T-cell (primary cell): Measurements from ENCODE around the gene NCF2. TPM values are rescaled to one million over a fixed set of nuclear protein-coding genes. Genes with fewer than 3 reads are reported as not detected.

Experiments used
- ATAC-seq, 4 experiments: fragments of 200-7000 bp in 3 of 4; fragments of 150-1000 bp in 1 of 4; cut with Tn5 transposase; replicated peaks in 1 of 4; 1 replicate in 3 of 4; 2 replicates in 1 of 4; pipeline ENCODE4 v1.10.0; 2021; ENCODE audit warnings: moderate library complexity in 3 of 4, mild to moderate bottlenecking in 2 of 4, moderate number of reproducible peaks in 1 of 4
- CTCF ChIA-PET, 2 donors: fragments of 300-600 bp; sonication (Branson Sonifier 250); formaldehyde crosslinking; loops; one replicate each; lab custom pipeline; 2022; ENCODE audit warnings: antibody characterized with exemption in 2 of 2; lab: Charles Lee
- POLR2A ChIA-PET, 2 donors: fragments of 300-600 bp; sonication (Branson Sonifier 250); formaldehyde crosslinking; loops; one replicate each; lab custom pipeline; 2022; ENCODE audit warnings: antibody characterized with exemption in 2 of 2; lab: Charles Lee
- DNase-seq, 35 experiments: peaks; one replicate each; pipeline versions ENCODE4 v3.0.0 to v3.0.0-alpha.2; 2013 to 2023
- H3K27ac ChIP-seq: one replicate; pipeline ENCODE4 v1.5.1; 2013; ENCODE audit warnings: low read length
- H3K27me3 ChIP-seq, 2 experiments: replicated peaks in 1 of 2; 1 replicate in 1 of 2; 2 replicates in 1 of 2; pipeline versions ENCODE4 v1.6.1 to v1.7.0; 2013; ENCODE audit warnings: low read length in 1 of 2, mixed read lengths in 1 of 2; ENCODE audit not compliant: control insufficient read depth in 2 of 2, insufficient read depth in 2 of 2; ENCODE audit errors: extremely low read depth in 1 of 2
- H3K36me3 ChIP-seq, 2 donors: 1 replicate in 1 of 2; 2 replicates in 1 of 2; pipeline versions ENCODE4 v1.6.1 to v1.7.0; 2013; ENCODE audit warnings: low read length in 1 of 2; ENCODE audit not compliant: control insufficient read depth in 2 of 2, insufficient read depth in 1 of 2; ENCODE audit errors: extremely low read depth in 1 of 2
- H3K4me1 ChIP-seq, 2 experiments: 1 replicate in 1 of 2; 2 replicates in 1 of 2; pipeline versions ENCODE4 v1.6.1 to v1.7.0; 2013; ENCODE audit warnings: low read length in 2 of 2, mixed read lengths in 1 of 2; ENCODE audit not compliant: insufficient read depth in 2 of 2, control insufficient read depth in 1 of 2; ENCODE audit errors: extremely low read depth in 1 of 2
- H3K4me3 ChIP-seq, 2 donors: 1 replicate in 1 of 2; 2 replicates in 1 of 2; pipeline versions ENCODE4 v1.5.1 to v1.7.0; 2013; ENCODE audit warnings: mild to moderate bottlenecking in 2 of 2, low read length in 1 of 2, moderate library complexity in 1 of 2; ENCODE audit not compliant: control insufficient read depth in 1 of 2; ENCODE audit errors: extremely low read depth in 1 of 2
- H3K9me3 ChIP-seq: 2 replicates; pipeline ENCODE4 v1.7.0; 2013
- H3K27ac Mint-ChIP-seq, 2 donors: one replicate each; pipeline ENCODE4 v1.8.0; 2020 to 2021; ENCODE audit warnings: mild to moderate bottlenecking in 2 of 2, mixed read lengths in 2 of 2
- H3K27me3 Mint-ChIP-seq, 2 donors: one replicate each; pipeline ENCODE4 v1.8.0; 2021 to 2022; ENCODE audit warnings: mixed read lengths in 2 of 2
- H3K36me3 Mint-ChIP-seq: one replicate; pipeline ENCODE4 v1.8.0; 2021; ENCODE audit warnings: mixed read lengths
- H3K4me1 Mint-ChIP-seq, 3 donors: one replicate each; pipeline ENCODE4 v1.8.0; 2020 to 2022; ENCODE audit warnings: mixed read lengths in 3 of 3, mild to moderate bottlenecking in 1 of 3
- H3K4me3 Mint-ChIP-seq, 3 donors: one replicate each; pipeline ENCODE4 v1.8.0; 2020 to 2022; ENCODE audit warnings: mild to moderate bottlenecking in 3 of 3, mixed read lengths in 3 of 3, moderate library complexity in 3 of 3
- H3K9me3 Mint-ChIP-seq, 3 donors: one replicate each; pipeline ENCODE4 v1.8.0; 2020 to 2022; ENCODE audit warnings: mixed read lengths in 3 of 3
- WGBS: methylation state at CpG from one replicate; pipeline ENCODE4 v1.1.5; 2013; ENCODE audit warnings: missing lambda C conversion rate; ENCODE audit not compliant: insufficient coverage; 5-methylcytosine and 5-hydroxymethylcytosine counted together
- total RNA-seq, 35 experiments: library from RNA in 6 of 35; stranded (reverse) in 6 of 35; fragments of 120-200 nt in 1 of 35; gene quantifications; one replicate each; pipeline versions ENCODE4 v1.2.1 to v1.2.4 and lab custom pipeline; 2013 to 2026

NCF2 gene
- total RNA-seq, 5 donors from 2014 or later (not counting 1 experiment from before 2014, with no cell fraction given), result 2.9 to 8.7 (median 4.0) TPM

- ChIA-PET POLR2A (no interaction called here), CTCF (interaction anchor here in 1 of 2 donors (0.6 to 0.7 kb wide), 2 partner anchors 210 to 595 kb away, joined by 3 read pairs; no protein-coding TSS in a partner anchor)
- ATAC-seq (no peak), DNase-seq (no peak)
- H3K4me3 Mint-ChIP-seq, result no peak overlapping the region
- Histone ChIP-seq H3K4me3 (no peak overlapping the region), H3K27ac (no peak overlapping the region), H3K9me3 (no peaks in the 10 kb centered on the region), H3K4me1 (peaks cover 5 to 15% of the 10 kb centered on the region in 2 experiments), H3K36me3 (no peaks in the 10 kb centered on the region), H3K27me3 (peaks cover 0 to 5% of the 10 kb centered on the region in 2 experiments)
- no peaks in the 10 kb centered on the region for H3K27me3 Mint-ChIP-seq
- no peaks in the 10 kb centered on the region for H3K9me3 Mint-ChIP-seq
- no peak overlapping the region for H3K27ac Mint-ChIP-seq
- no peaks in the 10 kb centered on the region for H3K36me3 Mint-ChIP-seq
- peaks cover 20 to 34% (median 32%) of the 10 kb centered on the region in 3 donors for H3K4me1 Mint-ChIP-seq
- WGBS, result 100% methylated on average over 1 of the region's 1 CpG
Observed at GRCh38 chr1:183586455-183586854, 3.8 kb downstream of the NCF2 start.

- DNase-seq (no peak), ATAC-seq (no peak)
- Histone ChIP-seq H3K27ac (no peak overlapping the region), H3K4me3 (no peak overlapping the region), H3K9me3 (no peaks in the 10 kb centered on the region), H3K27me3 (peaks cover 0 to 9% of the 10 kb centered on the region in 2 experiments), H3K4me1 (peaks cover 7 to 14% of the 10 kb centered on the region in 2 experiments), H3K36me3 (no peaks in the 10 kb centered on the region)
- H3K4me1 Mint-ChIP-seq, result peaks cover 20 to 31% (median 30%) of the 10 kb centered on the region in 3 donors
- ChIA-PET POLR2A (no interaction called here), CTCF (interaction anchor here in 1 of 2 donors (0.6 kb wide), 1 partner anchor 15 kb away, joined by 4 read pairs; no protein-coding TSS in a partner anchor)
- H3K36me3 Mint-ChIP-seq, result no peaks in the 10 kb centered on the region
- no peak overlapping the region for H3K4me3 Mint-ChIP-seq
- H3K27ac Mint-ChIP-seq, result no peak overlapping the region
- no peaks in the 10 kb centered on the region for H3K27me3 Mint-ChIP-seq
- 72% methylated on average over 5 of the region's 6 CpGs for WGBS
- H3K9me3 Mint-ChIP-seq, result no peaks in the 10 kb centered on the region
Observed at GRCh38 chr1:183585038-183585437, 5.2 kb downstream of the NCF2 start.

- Mint-ChIP-seq H3K36me3 (no peaks in the 10 kb centered on the region), H3K9me3 (no peaks in the 10 kb centered on the region), H3K4me1 (peaks cover 15 to 26% (median 25%) of the 10 kb centered on the region in 3 donors), H3K27ac (no peak overlapping the region), H3K27me3 (no peaks in the 10 kb centered on the region), H3K4me3 (no peak overlapping the region)
- no CpG with 5 or more reads among the region's 5 CpGs for WGBS
- Histone ChIP-seq H3K4me1 (peaks cover 6 to 14% of the 10 kb centered on the region in 2 experiments), H3K4me3 (no peak overlapping the region), H3K9me3 (no peaks in the 10 kb centered on the region), H3K27me3 (peaks cover 0 to 9% of the 10 kb centered on the region in 2 experiments), H3K27ac (no peak overlapping the region), H3K36me3 (no peaks in the 10 kb centered on the region)
- ChIA-PET CTCF (no interaction called here), POLR2A (no interaction called here)
- no peak for ATAC-seq
- DNase-seq, result no peak
Observed at GRCh38 chr1:183584147-183584546, 6.1 kb downstream of the NCF2 start.

GRCh38 chr1:183583466-183583865 is 6.8 kb downstream of the NCF2 start:
- no peaks in the 10 kb centered on the region for H3K9me3 ChIP-seq
- Mint-ChIP-seq H3K27ac (no peak overlapping the region), H3K9me3 (no peaks in the 10 kb centered on the region), H3K36me3 (no peaks in the 10 kb centered on the region), H3K27me3 (peaks cover 0 to 1% of the 10 kb centered on the region in 2 donors), H3K4me1 (peaks cover 9 to 22% (median 18%) of the 10 kb centered on the region in 3 donors), H3K4me3 (no peak overlapping the region)
- peaks cover 0 to 9% of the 10 kb centered on the region in 2 experiments for H3K27me3 ChIP-seq
- ChIA-PET POLR2A (no interaction called here), CTCF (no interaction called here)
- WGBS, result 88% methylated on average over 5 of the region's 6 CpGs
- H3K4me1 ChIP-seq, result peaks cover 6 to 8% of the 10 kb centered on the region in 2 experiments
- H3K36me3 ChIP-seq, result no peaks in the 10 kb centered on the region
- no peak for ATAC-seq
- DNase-seq, result no peak
- H3K4me3 ChIP-seq, result no peak overlapping the region
- H3K27ac ChIP-seq, result no peak overlapping the region

GRCh38 chr1:183582021-183582713 is 8.1 kb downstream of the NCF2 start:
- Mint-ChIP-seq H3K9me3 (no peaks in the 10 kb centered on the region), H3K27me3 (peaks cover 0 to 2% of the 10 kb centered on the region in 2 donors), H3K36me3 (no peaks in the 10 kb centered on the region), H3K4me3 (no peak overlapping the region), H3K4me1 (peaks cover 9 to 24% (median 15%) of the 10 kb centered on the region in 3 donors), H3K27ac (no peak overlapping the region)
- ChIA-PET CTCF (no interaction called here), POLR2A (interaction anchor here in 1 of 2 donors (0.6 kb wide), 1 partner anchor 461 kb away, joined by 4 read pairs; no protein-coding TSS in a partner anchor)
- 94% methylated on average over 11 of the region's 12 CpGs for WGBS
- ATAC-seq (no peak), DNase-seq (no peak)
- Histone ChIP-seq H3K9me3 (no peaks in the 10 kb centered on the region), H3K27me3 (peaks cover 0 to 9% of the 10 kb centered on the region in 2 experiments), H3K27ac (no peak overlapping the region), H3K4me1 (peaks cover 10 to 12% of the 10 kb centered on the region in 2 experiments), H3K36me3 (no peaks in the 10 kb centered on the region), H3K4me3 (no peak overlapping the region)

- Mint-ChIP-seq H3K4me3 (peak overlapping the region in 1 of 3 donors; percentile 15), H3K27me3 (peaks cover 0 to 2% of the 10 kb centered on the region in 2 donors), H3K27ac (peak overlapping the region in 1 of 2 donors; percentile 19), H3K4me1 (peaks cover 9 to 24% (median 15%) of the 10 kb centered on the region in 3 donors), H3K9me3 (no peaks in the 10 kb centered on the region), H3K36me3 (no peaks in the 10 kb centered on the region)
- Histone ChIP-seq H3K36me3 (no peaks in the 10 kb centered on the region), H3K27ac (no peak overlapping the region), H3K27me3 (peaks cover 0 to 9% of the 10 kb centered on the region in 2 experiments), H3K9me3 (no peaks in the 10 kb centered on the region), H3K4me1 (peaks cover 10 to 12% of the 10 kb centered on the region in 2 experiments), H3K4me3 (no peak overlapping the region)
- DNase-seq (peak in 6 of 35 experiments; percentile 3 to 41 (median 12)), ATAC-seq (peak; percentile 34 to 70 (median 62))
- CTCF ChIA-PET, result interaction anchor here (0.6 to 0.7 kb wide), 3 partner anchors 18 to 325 kb away, joined by 3 to 9 read pairs (median 3); no protein-coding TSS in a partner anchor
- POLR2A ChIA-PET, result no interaction called here
- WGBS, result 31% methylated on average over 7 of the region's 8 CpGs
Observed at GRCh38 chr1:183580281-183580682, 10.0 kb downstream of the NCF2 start.
